ENCODE results near the gene CREBRF.

Gene CREBRF

GRCh38 chr5:173090639-173091038 lies 34.5 kb downstream of the CREBRF start:
- Histone ChIP-seq H4K8ac (ENCODE audit: low read depth, low read length) (no peak overlapping the region), H3K18ac (ENCODE audit: low read length) (no peak overlapping the region), H2BK120ac (ENCODE audit: low read depth, low read length) (no peak overlapping the region), H2BK15ac (ENCODE audit: low read length) (no peak overlapping the region), H3K27me3 (ENCODE audit: control insufficient read depth in 3 of 3, insufficient read depth in 3 of 3, low read depth in 1 of 3, low read length in 3 of 3) (no peaks in the 10 kb centered on the region), H2AFZ (ENCODE audit: low read length) (no peak overlapping the region), H3K4me1 (ENCODE audit: control insufficient read depth in 2 of 2, insufficient read depth in 1 of 2, low read depth in 1 of 2, low read length in 2 of 2) (peaks cover 0 to 2% of the 10 kb centered on the region in 2 donors), H3K9ac (ENCODE audit: low read depth, low read length, poor library complexity) (no peak overlapping the region), H4K91ac (ENCODE audit: low read depth, low read length, poor library complexity) (no peak overlapping the region), H3K4me2 (ENCODE audit: insufficient read depth, low read length, poor library complexity, severe bottlenecking) (no peak overlapping the region), H3K4me3 (ENCODE audit: low read length in 2 of 2) (no peak overlapping the region), H3K79me1 (ENCODE audit: low read depth, low read length) (no peaks in the 10 kb centered on the region), H3K9me3 (replicated peaks in 1 of 2; ENCODE audit: control insufficient read depth in 2 of 2, insufficient read depth in 1 of 2, low read depth in 1 of 2, low read length in 2 of 2) (no peaks in the 10 kb centered on the region), H3K36me3 (replicated peaks in 1 of 2; ENCODE audit: control insufficient read depth in 2 of 2, insufficient read depth in 2 of 2, low read length in 2 of 2) (peaks cover 0 to 18% of the 10 kb centered on the region in 2 donors), H3K4ac (ENCODE audit: low read length) (no peak overlapping the region), H3K14ac (ENCODE audit: low read length) (no peak overlapping the region), H3K23ac (ENCODE audit: low read depth, low read length, poor library complexity) (no peak overlapping the region), H3K27ac (replicated peaks; ENCODE audit: low read length) (no peak overlapping the region), H2AK5ac (ENCODE audit: low read depth, low read length) (no peak overlapping the region), H2BK5ac (ENCODE audit: low read length) (no peak overlapping the region), H2BK12ac (ENCODE audit: low read length) (no peak overlapping the region)
- no CpG with 5 or more reads among the region's 2 CpGs for WGBS, 2 donors (ENCODE audit: extremely low coverage in 2 of 2, insufficient read length in 2 of 2, insufficient replicate concordance in 1 of 2)
- no peak for DNase-seq (ENCODE audit: low spot score)

GRCh38 chr5:173091981-173092380 lies 35.8 kb downstream of the CREBRF start:
- no peak overlapping the region for H3K18ac ChIP-seq (ENCODE audit: low read length)
- H3K79me1 ChIP-seq (ENCODE audit: low read depth, low read length): no peaks in the 10 kb centered on the region
- no peak overlapping the region for H2BK12ac ChIP-seq (ENCODE audit: low read length)
- no peak overlapping the region for H3K4me3 ChIP-seq (ENCODE audit: low read length in 2 of 2)
- no peak overlapping the region for H3K27ac ChIP-seq (replicated peaks; ENCODE audit: low read length)
- no peaks in the 10 kb centered on the region for H3K9me3 ChIP-seq (replicated peaks in 1 of 2; ENCODE audit: control insufficient read depth in 2 of 2, insufficient read depth in 1 of 2, low read depth in 1 of 2, low read length in 2 of 2)
- no peak overlapping the region for H2AK5ac ChIP-seq (ENCODE audit: low read depth, low read length)
- H2AFZ ChIP-seq (ENCODE audit: low read length): no peak overlapping the region
- H2BK15ac ChIP-seq (ENCODE audit: low read length): no peak overlapping the region
- WGBS, 2 donors (ENCODE audit: extremely low coverage in 2 of 2, insufficient read length in 2 of 2, insufficient replicate concordance in 1 of 2): no CpG with 5 or more reads among the region's 5 CpGs
- no peak overlapping the region for H3K9ac ChIP-seq (ENCODE audit: low read depth, low read length, poor library complexity)
- no peak overlapping the region for H2BK120ac ChIP-seq (ENCODE audit: low read depth, low read length)
- DNase-seq (ENCODE audit: low spot score): no peak
- peaks cover 0 to 16% of the 10 kb centered on the region in 2 donors for H3K36me3 ChIP-seq (replicated peaks in 1 of 2; ENCODE audit: control insufficient read depth in 2 of 2, insufficient read depth in 2 of 2, low read length in 2 of 2)
- H2BK5ac ChIP-seq (ENCODE audit: low read length): no peak overlapping the region
- H3K4me1 ChIP-seq (ENCODE audit: control insufficient read depth in 2 of 2, insufficient read depth in 1 of 2, low read depth in 1 of 2, low read length in 2 of 2): peaks cover 0 to 2% of the 10 kb centered on the region in 2 donors
- no peak overlapping the region for H4K91ac ChIP-seq (ENCODE audit: low read depth, low read length, poor library complexity)
- no peak overlapping the region for H3K23ac ChIP-seq (ENCODE audit: low read depth, low read length, poor library complexity)
- no peak overlapping the region for H3K4ac ChIP-seq (ENCODE audit: low read length)
- H4K8ac ChIP-seq (ENCODE audit: low read depth, low read length): no peak overlapping the region
- no peak overlapping the region for H3K14ac ChIP-seq (ENCODE audit: low read length)
- no peak overlapping the region for H3K4me2 ChIP-seq (ENCODE audit: insufficient read depth, low read length, poor library complexity, severe bottlenecking)
- H3K27me3 ChIP-seq (ENCODE audit: control insufficient read depth in 3 of 3, insufficient read depth in 3 of 3, low read depth in 1 of 3, low read length in 3 of 3): no peaks in the 10 kb centered on the region

- H3K79me1 ChIP-seq (ENCODE audit: low read depth, low read length): no peaks in the 10 kb centered on the region
- no peak overlapping the region for H3K4me2 ChIP-seq (ENCODE audit: insufficient read depth, low read length, poor library complexity, severe bottlenecking)
- H2BK15ac ChIP-seq (ENCODE audit: low read length): no peak overlapping the region
- H3K18ac ChIP-seq (ENCODE audit: low read length): no peak overlapping the region
- no peak overlapping the region for H3K4me3 ChIP-seq (ENCODE audit: low read length in 2 of 2)
- H3K27ac ChIP-seq (replicated peaks; ENCODE audit: low read length): no peak overlapping the region
- H3K4ac ChIP-seq (ENCODE audit: low read length): no peak overlapping the region
- no peak overlapping the region for H2BK120ac ChIP-seq (ENCODE audit: low read depth, low read length)
- H2AFZ ChIP-seq (ENCODE audit: low read length): no peak overlapping the region
- no peaks in the 10 kb centered on the region for H3K27me3 ChIP-seq (ENCODE audit: control insufficient read depth in 3 of 3, insufficient read depth in 3 of 3, low read depth in 1 of 3, low read length in 3 of 3)
- no peak for DNase-seq (ENCODE audit: low spot score)
- whole genome bisulfite sequencing, 2 donors (ENCODE audit: extremely low coverage in 2 of 2, insufficient read length in 2 of 2, insufficient replicate concordance in 1 of 2): no CpG with 5 or more reads among the region's 4 CpGs
- H4K91ac ChIP-seq (ENCODE audit: low read depth, low read length, poor library complexity): no peak overlapping the region
- no peak overlapping the region for H2BK5ac ChIP-seq (ENCODE audit: low read length)
- H3K23ac ChIP-seq (ENCODE audit: low read depth, low read length, poor library complexity): no peak overlapping the region
- no peaks in the 10 kb centered on the region for H3K9me3 ChIP-seq (replicated peaks in 1 of 2; ENCODE audit: control insufficient read depth in 2 of 2, insufficient read depth in 1 of 2, low read depth in 1 of 2, low read length in 2 of 2)
- H2AK5ac ChIP-seq (ENCODE audit: low read depth, low read length): no peak overlapping the region
- no peak overlapping the region for H4K8ac ChIP-seq (ENCODE audit: low read depth, low read length)
- H3K9ac ChIP-seq (ENCODE audit: low read depth, low read length, poor library complexity): no peak overlapping the region
- no peak overlapping the region for H2BK12ac ChIP-seq (ENCODE audit: low read length)
- peaks cover 0 to 2% of the 10 kb centered on the region in 2 donors for H3K4me1 ChIP-seq (ENCODE audit: control insufficient read depth in 2 of 2, insufficient read depth in 1 of 2, low read depth in 1 of 2, low read length in 2 of 2)
- H3K14ac ChIP-seq (ENCODE audit: low read length): no peak overlapping the region
- peaks cover 0 to 16% of the 10 kb centered on the region in 2 donors for H3K36me3 ChIP-seq (replicated peaks in 1 of 2; ENCODE audit: control insufficient read depth in 2 of 2, insufficient read depth in 2 of 2, low read length in 2 of 2)
Measured at GRCh38 chr5:173093606-173094005, 37.5 kb downstream of the CREBRF start.

GRCh38 chr5:173094012-173094661 lies 38.0 kb downstream of the CREBRF start:
- H3K27ac ChIP-seq (replicated peaks; ENCODE audit: low read length): no peak overlapping the region
- H4K8ac ChIP-seq (ENCODE audit: low read depth, low read length): no peak overlapping the region
- H2AK5ac ChIP-seq (ENCODE audit: low read depth, low read length): no peak overlapping the region

More at GRCh38 chr5:173094012-173094661, 38.0 kb downstream of the CREBRF start:
- Histone ChIP-seq H2BK120ac (ENCODE audit: low read depth, low read length) (no peak overlapping the region), H3K79me1 (ENCODE audit: low read depth, low read length) (no peaks in the 10 kb centered on the region), H3K23ac (ENCODE audit: low read depth, low read length, poor library complexity) (no peak overlapping the region), H2BK5ac (ENCODE audit: low read length) (no peak overlapping the region), H2AFZ (ENCODE audit: low read length) (no peak overlapping the region), H3K4ac (ENCODE audit: low read length) (no peak overlapping the region), H3K9me3 (replicated peaks in 1 of 2; ENCODE audit: control insufficient read depth in 2 of 2, insufficient read depth in 1 of 2, low read depth in 1 of 2, low read length in 2 of 2) (no peaks in the 10 kb centered on the region), H3K27me3 (ENCODE audit: control insufficient read depth in 3 of 3, insufficient read depth in 3 of 3, low read depth in 1 of 3, low read length in 3 of 3) (no peaks in the 10 kb centered on the region), H3K14ac (ENCODE audit: low read length) (no peak overlapping the region), H3K4me2 (ENCODE audit: insufficient read depth, low read length, poor library complexity, severe bottlenecking) (no peak overlapping the region), H2BK15ac (ENCODE audit: low read length) (no peak overlapping the region), H3K4me3 (ENCODE audit: low read length in 2 of 2) (no peak overlapping the region), H2BK12ac (ENCODE audit: low read length) (no peak overlapping the region), H4K91ac (ENCODE audit: low read depth, low read length, poor library complexity) (no peak overlapping the region), H3K18ac (ENCODE audit: low read length) (no peak overlapping the region), H3K4me1 (ENCODE audit: control insufficient read depth in 2 of 2, insufficient read depth in 1 of 2, low read depth in 1 of 2, low read length in 2 of 2) (peaks cover 0 to 2% of the 10 kb centered on the region in 2 donors), H3K9ac (ENCODE audit: low read depth, low read length, poor library complexity) (no peak overlapping the region), H3K36me3 (replicated peaks in 1 of 2; ENCODE audit: control insufficient read depth in 2 of 2, insufficient read depth in 2 of 2, low read length in 2 of 2) (peaks cover 0 to 16% of the 10 kb centered on the region in 2 donors)
- DNase-seq (ENCODE audit: low spot score): no peak
- no CpG with 5 or more reads among the region's 4 CpGs for WGBS, 2 donors (ENCODE audit: extremely low coverage in 2 of 2, insufficient read length in 2 of 2, insufficient replicate concordance in 1 of 2)
